ENCODE results near the gene SWT1. TPM values are rescaled to one million over a fixed set of nuclear protein-coding genes. Genes with fewer than 3 reads are reported as not detected.
A peak's percentile ranks its signal among the peaks of the same experiment; 100 is the strongest.
"Not testable (repeated sequence)": the region's sequence is repeated elsewhere in the genome, so short reads cannot be mapped to it uniquely, and the experiment has no call there.

SWT1 gene
- total RNA-seq, 4 donors from 2014 or later, result 1.9 to 6.5 (median 3.5) TPM

DNA sequence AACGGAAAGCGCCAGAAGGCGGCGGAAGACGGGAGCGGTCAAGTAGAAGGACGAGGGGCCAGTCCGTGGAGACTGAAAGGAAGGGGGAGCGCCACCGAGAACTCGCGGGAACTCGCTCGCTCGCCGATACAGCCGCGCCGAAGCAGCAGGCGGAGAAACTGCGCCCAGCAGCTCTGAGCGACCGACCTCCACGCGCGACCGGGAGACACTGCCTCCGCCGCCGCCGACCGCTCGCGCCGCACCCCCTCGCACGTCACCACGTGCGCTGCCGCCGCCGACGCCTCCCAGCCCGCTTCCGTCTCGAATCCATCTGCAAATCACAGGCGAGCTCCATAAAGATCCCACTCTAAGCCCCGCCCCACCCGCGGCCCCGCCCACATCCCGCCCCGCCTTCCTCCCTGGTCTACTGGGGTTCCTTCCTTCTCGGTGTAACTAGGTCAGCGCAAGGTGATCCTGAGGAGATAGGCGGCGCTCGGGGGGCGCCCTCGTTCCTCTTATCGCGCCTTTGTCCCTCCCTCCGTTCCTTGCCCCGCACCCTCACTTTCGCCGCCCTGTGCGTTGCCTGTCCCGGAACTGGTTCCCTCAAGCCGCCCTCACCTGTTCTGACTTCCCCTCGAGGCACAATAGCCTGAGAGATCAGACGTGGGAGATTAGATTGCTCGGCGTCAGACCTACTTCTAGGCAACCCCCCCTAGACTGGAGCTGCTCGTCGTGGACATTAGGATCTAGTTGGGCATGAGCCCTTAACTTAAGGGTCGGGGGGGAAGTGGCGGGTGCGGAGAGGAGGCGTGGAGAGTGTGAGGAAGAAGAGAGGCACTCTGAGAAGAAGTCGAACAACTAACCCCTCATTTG, 160.3 kb downstream of the SWT1 start, which contains the start of gene IVNS1ABP:
Gene IVNS1ABP (minus strand): TSS at position 210 of the 852 bp plus-strand sequence. CDS start 7,750 bp downstream, outside the sequence.
- 0% methylated on average over 10 to 23 of the region's 80 CpGs for WGBS, 2 donors
- Histone ChIP-seq H3K4me1 (peaks cover 18 to 54% (median 28%) of the 10 kb centered on the region in 3 donors), H3K4me3 (peak within 1 kb of the TSS; percentile 71 to 93 (median 86)), H3K36me3 (no peaks in the 10 kb centered on the region), H3K9me3 (no peaks in the 10 kb centered on the region), H3K27ac (peak within 1 kb of the TSS; percentile 93 to 100 (median 96)), H3K27me3 (no peaks in the 10 kb centered on the region)
- peak; percentile 90 for DNase-seq
- TF ChIP-seq POLR2A (IDR thresholded peaks at IDR 0.05), result peak; percentile 32 to 99 (median 90)
- TF ChIP-seq, protein P1, sequence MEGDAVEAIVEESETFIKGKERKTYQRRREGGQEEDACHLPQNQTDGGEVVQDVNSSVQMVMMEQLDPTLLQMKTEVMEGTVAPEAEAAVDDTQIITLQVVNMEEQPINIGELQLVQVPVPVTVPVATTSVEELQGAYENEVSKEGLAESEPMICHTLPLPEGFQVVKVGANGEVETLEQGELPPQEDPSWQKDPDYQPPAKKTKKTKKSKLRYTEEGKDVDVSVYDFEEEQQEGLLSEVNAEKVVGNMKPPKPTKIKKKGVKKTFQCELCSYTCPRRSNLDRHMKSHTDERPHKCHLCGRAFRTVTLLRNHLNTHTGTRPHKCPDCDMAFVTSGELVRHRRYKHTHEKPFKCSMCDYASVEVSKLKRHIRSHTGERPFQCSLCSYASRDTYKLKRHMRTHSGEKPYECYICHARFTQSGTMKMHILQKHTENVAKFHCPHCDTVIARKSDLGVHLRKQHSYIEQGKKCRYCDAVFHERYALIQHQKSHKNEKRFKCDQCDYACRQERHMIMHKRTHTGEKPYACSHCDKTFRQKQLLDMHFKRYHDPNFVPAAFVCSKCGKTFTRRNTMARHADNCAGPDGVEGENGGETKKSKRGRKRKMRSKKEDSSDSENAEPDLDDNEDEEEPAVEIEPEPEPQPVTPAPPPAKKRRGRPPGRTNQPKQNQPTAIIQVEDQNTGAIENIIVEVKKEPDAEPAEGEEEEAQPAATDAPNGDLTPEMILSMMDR (IDR thresholded peaks at IDR 0.05), result peak in 5 of 6 experiments; percentile 2 to 60 (median 32)
- intact Hi-C loops (cut with DNase I), result no loop called here

DNA sequence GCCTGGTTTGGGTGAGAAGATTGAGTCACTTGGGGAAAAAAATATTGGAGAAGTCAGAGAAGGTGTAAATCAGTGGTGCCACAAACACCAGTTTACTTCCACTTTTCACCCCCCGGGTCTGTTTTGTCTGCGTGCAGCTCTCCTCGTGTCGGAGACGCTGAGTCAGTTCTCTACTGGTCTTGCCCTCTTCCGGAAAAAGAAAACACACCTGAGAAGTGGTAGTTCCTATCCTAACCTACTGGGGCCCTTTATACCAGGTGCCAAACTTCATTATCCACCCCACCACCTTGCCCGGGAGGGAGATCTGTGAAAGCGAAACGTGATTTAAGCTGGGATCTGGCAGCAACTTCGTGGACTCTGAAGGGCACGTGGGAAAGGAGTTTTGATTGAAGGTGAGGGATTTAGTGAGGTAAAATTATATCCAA, 160.9 kb downstream of the SWT1 start:
- H3K4me3 ChIP-seq, result peak overlapping the region; percentile 71 to 93 (median 86)
- H3K9me3 ChIP-seq, result no peaks in the 10 kb centered on the region
- H3K4me1 ChIP-seq, result peaks cover 18 to 47% (median 22%) of the 10 kb centered on the region in 3 donors
- peak; percentile 21 for DNase-seq
- intact Hi-C loops (cut with DNase I), result no loop called here
- H3K27ac ChIP-seq, result peak overlapping the region; percentile 93 to 100 (median 96)
- WGBS, 2 donors, result 7 to 13% methylated on average over 9 to 10 of the region's 11 CpGs
- H3K36me3 ChIP-seq, result no peaks in the 10 kb centered on the region
- TF ChIP-seq, protein P1 (IDR thresholded peaks at IDR 0.05), result peak in 2 of 6 experiments; percentile 25 to 53
- TF ChIP-seq POLR2A (IDR thresholded peaks at IDR 0.05), result no peak
- no peaks in the 10 kb centered on the region for H3K27me3 ChIP-seq

DNA sequence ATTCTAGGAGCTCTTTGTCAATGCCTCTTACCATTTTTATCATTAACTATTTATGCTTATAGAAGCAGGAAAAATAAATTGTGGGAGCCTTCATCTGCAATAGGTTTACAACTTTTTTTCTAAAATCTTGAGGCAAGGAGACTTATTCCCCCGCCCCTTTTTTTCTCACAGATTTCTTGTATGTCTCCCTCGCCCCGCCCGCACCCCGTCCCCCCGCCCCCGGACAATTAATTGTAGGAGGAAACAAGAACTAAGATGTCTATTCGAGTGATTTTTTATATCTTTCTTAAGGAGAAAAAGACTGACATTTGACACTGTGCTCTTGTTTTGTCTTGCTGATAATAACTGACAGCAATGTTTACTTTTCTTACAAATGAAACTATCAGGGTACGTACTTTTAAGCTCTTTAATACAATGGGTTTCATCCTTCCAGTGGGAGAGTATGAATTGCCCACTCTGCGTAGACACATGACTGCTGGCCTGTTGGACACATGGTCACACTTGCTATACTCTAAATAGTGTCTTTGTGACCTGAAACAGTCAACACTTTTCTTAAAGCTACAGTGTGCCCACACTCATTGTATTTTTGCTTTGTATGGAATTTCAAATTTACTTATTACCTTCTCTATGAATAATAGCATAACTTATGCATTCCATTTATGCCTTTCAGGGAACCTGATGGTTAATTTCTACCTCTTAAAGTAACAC, 161.6 kb downstream of the SWT1 start:
- intact Hi-C loops (cut with DNase I), result no loop called here
- H3K4me1 ChIP-seq, result peaks cover 17 to 40% (median 21%) of the 10 kb centered on the region in 3 donors
- no peaks in the 10 kb centered on the region for H3K9me3 ChIP-seq
- peak overlapping the region; percentile 93 to 100 (median 96) for H3K27ac ChIP-seq
- no peak for DNase-seq
- no peaks in the 10 kb centered on the region for H3K27me3 ChIP-seq
- TF ChIP-seq POLR2A (IDR thresholded peaks at IDR 0.05), result no peak
- TF ChIP-seq, protein P1 (IDR thresholded peaks at IDR 0.05), result no peak
- no peaks in the 10 kb centered on the region for H3K36me3 ChIP-seq
- WGBS, 2 donors, result 53 to 65% methylated on average over 7 to 8 of the region's 10 CpGs
- peak overlapping the region in 1 of 4 donors; percentile 80 for H3K4me3 ChIP-seq

DNA sequence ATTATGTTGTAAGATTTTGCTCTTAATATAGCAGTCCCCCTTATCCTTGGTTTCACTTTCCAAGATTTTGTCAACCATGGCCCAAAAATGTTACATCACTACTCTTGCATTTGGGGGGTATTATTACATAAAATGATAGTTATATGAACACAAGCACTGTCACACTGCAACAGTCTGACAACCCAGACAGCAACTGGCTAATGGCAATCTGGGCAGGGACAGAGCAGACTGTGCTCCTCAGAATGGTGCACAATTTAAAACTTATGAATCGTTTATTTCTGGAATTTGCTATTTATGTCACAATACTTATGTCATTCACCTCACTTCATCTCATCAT, 162.1 kb downstream of the SWT1 start:
- no peak for TF ChIP-seq POLR2A (IDR thresholded peaks at IDR 0.05)
- TF ChIP-seq, protein P1 (IDR thresholded peaks at IDR 0.05), result no peak
- Histone ChIP-seq H3K4me3 (no peak overlapping the region), H3K9me3 (no peaks in the 10 kb centered on the region), H3K27ac (peak overlapping the region in 2 of 4 donors; percentile 94 to 97), H3K4me1 (peaks cover 13 to 35% (median 17%) of the 10 kb centered on the region in 3 donors), H3K36me3 (no peaks in the 10 kb centered on the region), H3K27me3 (no peaks in the 10 kb centered on the region)
- WGBS, 2 donors, result 67 to 70% methylated on average over 1 of the region's 1 CpG
- intact Hi-C loops (cut with DNase I), result no loop called here
- DNase-seq, result no peak

DNA sequence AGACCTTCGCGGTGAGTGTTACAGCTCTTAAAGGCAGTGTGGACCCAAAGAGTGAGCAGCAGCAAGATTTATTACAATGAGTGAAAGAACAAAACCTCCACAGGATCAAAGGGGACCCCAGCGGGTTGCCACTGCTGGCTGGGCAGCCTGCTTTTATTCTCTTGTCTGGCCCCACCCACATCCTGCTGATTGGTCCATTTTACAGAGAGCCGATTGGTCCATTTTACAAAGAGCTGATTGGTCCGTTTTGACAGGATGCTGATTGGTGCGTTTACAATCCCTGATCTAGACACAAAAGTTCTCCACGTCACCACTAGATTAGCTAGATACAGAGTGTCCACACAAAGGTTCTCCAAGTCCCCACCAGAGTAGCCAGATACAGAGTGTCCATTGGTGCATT, 164.1 kb downstream of the SWT1 start:
- H3K4me3 ChIP-seq; DNase-seq; H3K9me3 ChIP-seq; H3K36me3 ChIP-seq; intact Hi-C loops (cut with DNase I); H3K27me3 ChIP-seq; H3K27ac ChIP-seq: not testable (repeated sequence)
- WGBS, 2 donors, result 91 to 97% methylated on average over 5 to 7 of the region's 7 CpGs
- peaks cover 6 to 17% (median 7%) of the 10 kb centered on the region in 3 donors for H3K4me1 ChIP-seq

DNA sequence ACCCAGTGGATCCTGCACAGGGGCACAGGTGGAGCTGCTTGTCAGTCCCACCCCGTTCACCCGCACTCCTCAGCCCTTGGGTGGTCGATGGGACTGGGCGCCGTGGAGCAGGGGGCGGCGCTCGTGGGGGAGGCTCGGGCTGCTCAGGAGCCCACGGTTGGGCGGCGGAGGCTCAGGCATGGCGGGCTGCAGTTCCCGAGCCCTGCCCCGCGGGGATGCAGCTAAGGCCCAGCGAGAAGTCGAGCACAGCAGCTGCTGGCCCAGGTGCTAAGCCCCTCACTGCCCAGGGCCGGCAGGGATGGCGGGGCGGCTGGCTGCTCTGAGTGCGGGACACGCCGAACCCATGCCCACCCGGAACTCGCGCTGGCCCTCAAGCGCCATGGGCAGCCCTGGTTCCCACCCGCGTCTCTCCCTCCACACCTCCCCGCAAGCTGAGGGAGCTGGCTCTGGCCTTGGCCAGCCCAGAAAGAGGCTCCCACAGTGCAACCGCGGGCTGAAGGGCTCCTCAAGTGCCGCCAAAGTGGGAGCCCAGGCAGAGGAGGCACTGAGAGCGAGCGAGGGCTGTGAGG, 164.8 kb downstream of the SWT1 start:
- WGBS, 2 donors, result 83 to 100% methylated on average over 1 to 2 of the region's 36 CpGs
- not testable (repeated sequence) for DNase-seq

More for the DNA sequence above, 164.8 kb downstream of the SWT1 start:
- H3K4me3 ChIP-seq; H3K36me3 ChIP-seq; H3K9me3 ChIP-seq; intact Hi-C loops (cut with DNase I); H3K27me3 ChIP-seq; H3K27ac ChIP-seq: not testable (repeated sequence)
- H3K4me1 ChIP-seq, result peaks cover 6 to 17% (median 7%) of the 10 kb centered on the region in 3 donors
